B cell (primary cell): Measurements from ENCODE around the gene ZNF784. TPM values are rescaled to one million over a fixed set of nuclear protein-coding genes. Genes with fewer than 3 reads are reported as not detected.
A peak's percentile ranks its signal among the peaks of the same experiment; 100 is the strongest.

Source experiments
- ATAC-seq: fragments of 200-7000 bp; cut with Tn5 transposase; one replicate; pipeline ENCODE4 v1.10.0; 2021; ENCODE audit warnings: low read depth, mild to moderate bottlenecking, moderate number of reproducible peaks, moderate library complexity
- CTCF ChIA-PET: fragments of 350-600 bp; sonication (Branson Sonifier 250); formaldehyde crosslinking; loops from one replicate; lab custom pipeline; 2021; ENCODE audit warnings: antibody characterized with exemption, inconsistent platforms; lab: Charles Lee
- POLR2A ChIA-PET: fragments of 350-600 bp; sonication (Branson Sonifier 250); formaldehyde crosslinking; loops from one replicate; lab custom pipeline; 2021; ENCODE audit warnings: antibody characterized with exemption; lab: Charles Lee
- DNase-seq: peaks from one replicate; pipeline ENCODE4 v3.0.0; 2013
- H2AFZ ChIP-seq: 2 replicates; pipeline ENCODE4 v1.6.1; 2012; ENCODE audit warnings: mild to moderate bottlenecking, low read depth, low read length; ENCODE audit not compliant: insufficient read depth, poor library complexity, severe bottlenecking
- H3K27ac ChIP-seq, 2 donors: 1 replicate in 1 of 2; 2 replicates in 1 of 2; pipeline ENCODE4 v1.5.1; 2012 to 2013; ENCODE audit warnings: low read length in 2 of 2, mild to moderate bottlenecking in 2 of 2, moderate library complexity in 1 of 2
- H3K27me3 ChIP-seq, 4 experiments: fragments of 200-600 bp in 1 of 4; sonication (generic) in 1 of 4; replicated peaks in 1 of 4; 1 replicate in 2 of 4; 2 replicates in 2 of 4; pipeline versions ENCODE4 v1.6.1 to v1.7.0; 2013 to 2016; ENCODE audit warnings: low read length in 3 of 4, mild to moderate bottlenecking in 2 of 4, mixed read lengths in 1 of 4, moderate library complexity in 1 of 4; ENCODE audit not compliant: insufficient read depth in 4 of 4, control insufficient read depth in 3 of 4; ENCODE audit errors: control extremely low read depth in 1 of 4
- H3K36me3 ChIP-seq, 2 experiments: replicated peaks in 1 of 2; 1 replicate in 1 of 2; 2 replicates in 1 of 2; pipeline versions ENCODE4 v1.6.1 to v1.7.1; 2013; ENCODE audit warnings: low read length in 1 of 2; ENCODE audit not compliant: insufficient read depth in 2 of 2, control insufficient read depth in 1 of 2; ENCODE audit errors: control extremely low read depth in 1 of 2, extremely low read depth in 1 of 2
- H3K4me1 ChIP-seq, 2 donors: fragments of 200-600 bp in 1 of 2; sonication (generic) in 1 of 2; 1 replicate in 1 of 2; 2 replicates in 1 of 2; pipeline versions ENCODE4 v1.5.1 to v1.6.1; 2013 to 2017; ENCODE audit warnings: low read length in 2 of 2; ENCODE audit not compliant: control insufficient read depth in 2 of 2, insufficient read depth in 2 of 2
- H3K4me2 ChIP-seq: replicated peaks from 2 replicates; pipeline ENCODE3; 2012; ENCODE audit warnings: mild to moderate bottlenecking, low read depth, low read length; ENCODE audit not compliant: poor library complexity, severe bottlenecking
- H3K4me3 ChIP-seq, 5 experiments: fragments of 200-600 bp in 1 of 5; sonication (generic) in 1 of 5; 1 replicate in 3 of 5; 2 replicates in 2 of 5; pipeline versions ENCODE4 v1.5.1 to v1.7.0; 2011 to 2016; ENCODE audit warnings: low read length in 4 of 5, mild to moderate bottlenecking in 4 of 5, low read depth in 2 of 5, control low read depth in 1 of 5, moderate library complexity in 1 of 5; ENCODE audit not compliant: insufficient read depth in 1 of 5; ENCODE audit errors: control extremely low read depth in 1 of 5, extremely low read depth in 1 of 5
- H3K79me2 ChIP-seq: fragments of 200-600 bp; sonication (generic); one replicate; pipeline ENCODE4 v1.6.0; 2016; ENCODE audit warnings: low read length; ENCODE audit not compliant: control insufficient read depth, insufficient read depth
- H3K9ac ChIP-seq: fragments of 200-600 bp; sonication (generic); 2 replicates; pipeline ENCODE4 v1.6.1; 2017; ENCODE audit warnings: mild to moderate bottlenecking, low read length, moderate library complexity
- H3K9me3 ChIP-seq, 3 donors: one replicate each; pipeline versions ENCODE4 v1.6.1 to v1.7.1; 2013; ENCODE audit warnings: low read length in 2 of 3; ENCODE audit not compliant: control insufficient read depth in 2 of 3, insufficient read depth in 1 of 3; ENCODE audit errors: control extremely low read depth in 1 of 3
- H4K20me1 ChIP-seq: 2 replicates; pipeline ENCODE4 v1.6.0; 2012; ENCODE audit warnings: mild to moderate bottlenecking, low read length; ENCODE audit not compliant: insufficient read depth, control insufficient read depth, poor library complexity, severe bottlenecking
- H3K27ac Mint-ChIP-seq: one replicate; pipeline ENCODE4 v1.8.0; 2021; ENCODE audit warnings: mixed read lengths
- H3K27me3 Mint-ChIP-seq: one replicate; pipeline ENCODE4 v1.8.0; 2021; ENCODE audit warnings: mixed read lengths
- H3K4me1 Mint-ChIP-seq: one replicate; pipeline ENCODE4 v1.8.0; 2021; ENCODE audit warnings: mixed read lengths
- H3K4me3 Mint-ChIP-seq: one replicate; pipeline ENCODE4 v1.8.0; 2021; ENCODE audit warnings: mixed read lengths
- H3K9me3 Mint-ChIP-seq: one replicate; pipeline ENCODE4 v1.8.0; 2022; ENCODE audit warnings: mixed read lengths; ENCODE audit not compliant: insufficient read depth
- EZH2 ChIP-seq: IDR thresholded peaks from 2 replicates; pipeline ENCODE4 v1.6.1; 2012; ENCODE audit warnings: borderline replicate concordance, low read depth, mild to moderate bottlenecking, moderate library complexity, low read length; ENCODE audit not compliant: insufficient read depth, poor library complexity, severe bottlenecking
- WGBS: methylation state at CpG from one replicate; pipeline ENCODE4 v1.1.5; 2013; ENCODE audit warnings: missing lambda C conversion rate; ENCODE audit not compliant: insufficient coverage; 5-methylcytosine and 5-hydroxymethylcytosine counted together
- intact Hi-C: fragments of 100-400 bp; cut with micrococcal nuclease; formaldehyde crosslinking; loops from one replicate; pipeline ENCODE4 v1.10.0; 2022
- polyA plus RNA-seq: library from polyadenylated mRNA; depleted of rRNA; stranded (reverse); fragments of >200 nt; gene quantifications from 2 replicates; pipeline ENCODE4 v1.2.3, GENCODE V29; 2012
- total RNA-seq, 2 donors: library from RNA; stranded (reverse); fragments of 120-200 nt in 1 of 2; gene quantifications; 1 replicate in 1 of 2; 2 replicates in 1 of 2; pipeline versions ENCODE4 v1.2.3 to v1.2.4, GENCODE V29; 2013 to 2022
- TF ChIP-seq, protein P1 (sequence below): fragments of 200-600 bp; IDR thresholded peaks from one replicate; pipeline ENCODE4 v1.8.0; 2022; ENCODE audit warnings: antibody characterized with exemption, mild to moderate bottlenecking

Gene ZNF784
- total and polyA plus RNA-seq, 2 donors (not counting 1 experiment from before 2014, with no cell fraction given) = 9.2 to 9.7 TPM

DNA sequence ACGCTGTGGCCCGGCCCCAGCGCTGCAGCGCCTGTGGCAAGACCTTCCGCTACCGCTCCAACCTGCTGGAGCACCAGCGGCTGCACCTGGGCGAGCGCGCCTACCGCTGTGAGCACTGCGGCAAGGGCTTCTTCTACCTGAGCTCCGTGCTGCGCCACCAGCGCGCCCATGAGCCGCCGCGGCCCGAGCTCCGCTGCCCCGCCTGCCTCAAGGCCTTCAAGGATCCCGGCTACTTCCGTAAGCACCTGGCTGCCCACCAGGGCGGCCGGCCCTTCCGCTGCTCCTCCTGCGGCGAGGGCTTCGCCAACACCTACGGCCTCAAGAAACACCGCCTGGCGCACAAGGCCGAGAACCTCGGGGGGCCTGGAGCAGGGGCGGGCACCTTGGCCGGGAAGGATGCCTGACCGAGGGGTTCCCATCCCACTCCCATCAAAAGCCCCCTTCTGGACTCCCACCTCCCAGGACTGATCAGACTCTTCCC is 7.9 kb downstream of the ZNF784 start:
- TF ChIP-seq, protein P1, sequence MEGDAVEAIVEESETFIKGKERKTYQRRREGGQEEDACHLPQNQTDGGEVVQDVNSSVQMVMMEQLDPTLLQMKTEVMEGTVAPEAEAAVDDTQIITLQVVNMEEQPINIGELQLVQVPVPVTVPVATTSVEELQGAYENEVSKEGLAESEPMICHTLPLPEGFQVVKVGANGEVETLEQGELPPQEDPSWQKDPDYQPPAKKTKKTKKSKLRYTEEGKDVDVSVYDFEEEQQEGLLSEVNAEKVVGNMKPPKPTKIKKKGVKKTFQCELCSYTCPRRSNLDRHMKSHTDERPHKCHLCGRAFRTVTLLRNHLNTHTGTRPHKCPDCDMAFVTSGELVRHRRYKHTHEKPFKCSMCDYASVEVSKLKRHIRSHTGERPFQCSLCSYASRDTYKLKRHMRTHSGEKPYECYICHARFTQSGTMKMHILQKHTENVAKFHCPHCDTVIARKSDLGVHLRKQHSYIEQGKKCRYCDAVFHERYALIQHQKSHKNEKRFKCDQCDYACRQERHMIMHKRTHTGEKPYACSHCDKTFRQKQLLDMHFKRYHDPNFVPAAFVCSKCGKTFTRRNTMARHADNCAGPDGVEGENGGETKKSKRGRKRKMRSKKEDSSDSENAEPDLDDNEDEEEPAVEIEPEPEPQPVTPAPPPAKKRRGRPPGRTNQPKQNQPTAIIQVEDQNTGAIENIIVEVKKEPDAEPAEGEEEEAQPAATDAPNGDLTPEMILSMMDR = no peak
- TF ChIP-seq EZH2 = no peak
- H3K27me3 ChIP-seq = no peaks in the 10 kb centered on the region
- no peak overlapping the region for H3K4me3 Mint-ChIP-seq
- H4K20me1 ChIP-seq = peaks cover 30% of the 10 kb centered on the region
- peaks cover 0 to 21% of the 10 kb centered on the region in 2 experiments for H3K36me3 ChIP-seq
- H3K4me3 ChIP-seq = no peak overlapping the region
- no peaks in the 10 kb centered on the region for H3K9me3 ChIP-seq
- H3K9ac ChIP-seq = no peak overlapping the region
- no peak overlapping the region for H2AFZ ChIP-seq
- DNase-seq = no peak
- peaks cover 20% of the 10 kb centered on the region for H3K4me1 Mint-ChIP-seq
- WGBS = 97% methylated on average over 38 of the region's 38 CpGs
- POLR2A ChIA-PET = no interaction called here
- H3K27me3 Mint-ChIP-seq = no peaks in the 10 kb centered on the region
- peak overlapping the region; percentile 78 for H3K27ac Mint-ChIP-seq
- peaks cover 29% of the 10 kb centered on the region for H3K79me2 ChIP-seq
- no peaks in the 10 kb centered on the region for H3K9me3 Mint-ChIP-seq
- no peak for ATAC-seq
- H3K27ac ChIP-seq = no peak overlapping the region
- peaks cover 14 to 16% of the 10 kb centered on the region in 2 donors for H3K4me1 ChIP-seq
- intact Hi-C loops = no loop called here
- CTCF ChIA-PET = interaction anchor here (0.8 kb wide), 1 partner anchor 23 kb away, joined by 3 read pairs; no protein-coding TSS in a partner anchor
- no peak overlapping the region for H3K4me2 ChIP-seq

DNA sequence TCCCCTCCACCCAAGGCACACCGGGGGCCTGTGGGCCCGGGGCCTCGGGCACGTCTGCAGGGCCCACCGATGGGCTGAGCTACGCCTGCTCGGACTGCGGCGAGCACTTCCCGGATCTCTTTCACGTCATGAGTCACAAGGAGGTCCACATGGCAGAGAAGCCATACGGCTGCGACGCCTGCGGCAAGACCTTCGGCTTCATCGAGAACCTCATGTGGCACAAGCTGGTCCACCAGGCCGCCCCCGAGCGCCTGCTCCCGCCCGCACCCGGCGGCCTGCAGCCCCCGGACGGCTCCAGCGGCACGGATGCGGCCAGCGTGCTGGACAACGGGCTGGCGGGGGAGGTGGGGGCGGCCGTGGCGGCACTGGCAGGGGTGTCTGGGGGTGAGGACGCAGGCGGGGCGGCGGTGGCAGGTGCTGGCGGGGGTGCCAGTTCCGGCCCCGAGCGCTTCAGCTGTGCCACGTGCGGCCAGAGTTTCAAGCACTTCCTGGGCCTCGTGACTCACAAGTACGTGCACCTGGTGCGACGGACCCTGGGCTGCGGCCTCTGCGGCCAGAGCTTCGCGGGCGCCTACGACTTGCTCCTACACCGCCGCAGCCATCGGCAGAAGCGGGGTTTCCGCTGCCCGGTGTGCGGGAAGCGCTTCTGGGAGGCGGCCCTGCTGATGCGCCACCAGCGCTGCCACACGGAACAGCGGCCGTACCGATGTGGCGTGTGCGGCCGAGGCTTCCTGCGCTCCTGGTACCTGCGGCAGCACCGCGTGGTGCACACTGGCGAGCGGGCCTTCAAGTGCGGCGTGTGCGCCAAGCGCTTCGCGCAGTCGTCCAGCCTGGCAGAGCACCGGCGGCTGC is 8.6 kb downstream of the ZNF784 start:
- no peak overlapping the region for H3K27ac ChIP-seq
- H3K27me3 ChIP-seq = no peaks in the 10 kb centered on the region
- DNase-seq (no peak), ATAC-seq (no peak)
- no peak overlapping the region for H3K4me3 ChIP-seq
- no peak overlapping the region for H3K27ac Mint-ChIP-seq
- peaks cover 0 to 17% of the 10 kb centered on the region in 2 experiments for H3K36me3 ChIP-seq
- no peak overlapping the region for H2AFZ ChIP-seq
- peaks cover 37% of the 10 kb centered on the region for H4K20me1 ChIP-seq
- H3K4me1 Mint-ChIP-seq = peaks cover 27% of the 10 kb centered on the region
- no peak overlapping the region for H3K4me2 ChIP-seq
- peaks cover 14 to 18% of the 10 kb centered on the region in 2 donors for H3K4me1 ChIP-seq
- no peak overlapping the region for H3K9ac ChIP-seq
- H3K4me3 Mint-ChIP-seq = no peak overlapping the region
- intact Hi-C loops = no loop called here
- peaks cover 36% of the 10 kb centered on the region for H3K79me2 ChIP-seq
- no peaks in the 10 kb centered on the region for H3K27me3 Mint-ChIP-seq
- no peaks in the 10 kb centered on the region for H3K9me3 Mint-ChIP-seq
- ChIA-PET POLR2A (no interaction called here), CTCF (interaction anchor here (0.8 to 1.0 kb wide), 2 partner anchors 9 to 24 kb away, joined by 3 read pairs; no protein-coding TSS in a partner anchor)
- H3K9me3 ChIP-seq = no peaks in the 10 kb centered on the region
- TF ChIP-seq, protein P1 = no peak
- TF ChIP-seq EZH2 = no peak
- 98% methylated on average over 84 of the region's 88 CpGs for WGBS
